T-helper 2 cell treated with Interferon-gamma antibody and Interleukin-4, amounts not matched to agents 5 μg/mL and 100 μg/mL, for 36 hours (primary cell): Measurements from ENCODE around the gene INPP4B.

Experiments
- DNase-seq: peaks from one replicate; pipeline ENCODE4 v3.0.0; 2021; ENCODE audit warnings: low spot score
- H3K27ac Mint-ChIP-seq: one replicate; pipeline ENCODE4 v1.8.0; 2021; ENCODE audit warnings: mild to moderate bottlenecking, mixed read lengths
- H3K27me3 Mint-ChIP-seq: one replicate; pipeline ENCODE4 v1.8.0; 2021; ENCODE audit warnings: low read depth, mixed read lengths
- H3K36me3 Mint-ChIP-seq: one replicate; pipeline ENCODE4 v1.8.0; 2021; ENCODE audit warnings: low read depth, mixed read lengths
- H3K4me1 Mint-ChIP-seq: one replicate; pipeline ENCODE4 v1.8.0; 2021; ENCODE audit warnings: low read depth, mixed read lengths
- H3K4me3 Mint-ChIP-seq: one replicate; pipeline ENCODE4 v1.8.0; 2022; ENCODE audit warnings: mild to moderate bottlenecking, moderate library complexity, mixed read lengths
- H3K9me3 Mint-ChIP-seq: one replicate; pipeline ENCODE4 v1.8.0; 2021; ENCODE audit warnings: mixed read lengths

INPP4B gene

DNA sequence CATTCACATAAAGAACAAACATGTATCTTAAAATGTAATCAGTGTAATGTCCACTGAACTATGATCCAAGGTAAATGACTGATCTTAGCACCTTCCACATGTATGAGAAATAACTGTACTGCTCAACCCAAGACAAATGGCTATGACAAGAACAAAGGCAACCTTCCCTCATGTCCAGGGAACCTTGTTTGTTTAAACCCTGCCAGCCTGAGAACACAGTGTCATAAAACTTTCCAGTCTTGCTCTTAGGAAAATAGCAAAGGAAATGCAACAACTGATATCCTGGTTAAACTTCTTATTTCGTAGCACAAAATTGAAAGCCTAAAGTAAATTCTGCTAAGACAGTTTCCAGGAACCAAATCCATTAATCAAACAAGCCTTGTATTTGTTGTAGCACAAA lies 715.4 kb downstream of the INPP4B start:
- Mint-ChIP-seq H3K4me1 (peaks cover 15% of the 10 kb centered on the region), H3K4me3 (no peak overlapping the region), H3K27me3 (no peaks in the 10 kb centered on the region), H3K27ac (peak overlapping the region; percentile 9), H3K36me3 (peaks cover 11% of the 10 kb centered on the region), H3K9me3 (no peaks in the 10 kb centered on the region)
- no peak for DNase-seq

DNA sequence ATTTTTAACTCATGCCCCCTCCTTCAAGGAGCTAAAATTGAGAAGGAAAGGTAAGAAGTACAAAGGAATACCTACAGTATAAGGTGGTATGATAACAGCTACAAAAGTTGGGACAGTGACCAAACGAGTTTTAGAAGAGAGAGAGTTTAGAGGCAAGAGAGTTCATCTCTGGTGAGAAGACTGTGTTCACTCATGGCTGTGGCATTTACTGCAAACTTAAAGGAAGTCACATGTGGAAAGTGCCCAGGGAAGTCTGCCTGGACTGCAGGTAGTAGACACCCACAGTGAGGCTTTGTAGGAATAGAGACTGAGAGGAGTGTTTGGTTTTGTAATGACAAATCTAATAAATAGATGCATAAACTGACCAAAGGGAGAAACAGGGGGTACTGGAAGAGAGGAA lies 716.2 kb downstream of the INPP4B start:
- Mint-ChIP-seq H3K36me3 (peaks cover 16% of the 10 kb centered on the region), H3K27me3 (no peaks in the 10 kb centered on the region), H3K9me3 (no peaks in the 10 kb centered on the region), H3K4me1 (peaks cover 18% of the 10 kb centered on the region), H3K27ac (peak overlapping the region; percentile 49), H3K4me3 (no peak overlapping the region)
- DNase-seq, result no peak

GRCh38 chr4:142129473-142129872 lies 716.6 kb downstream of the INPP4B start:
- H3K27me3 Mint-ChIP-seq, result no peaks in the 10 kb centered on the region
- no peak overlapping the region for H3K4me3 Mint-ChIP-seq
- no peaks in the 10 kb centered on the region for H3K9me3 Mint-ChIP-seq
- peaks cover 18% of the 10 kb centered on the region for H3K4me1 Mint-ChIP-seq
- H3K36me3 Mint-ChIP-seq, result peaks cover 16% of the 10 kb centered on the region
- H3K27ac Mint-ChIP-seq, result no peak overlapping the region
- DNase-seq, result no peak

DNA sequence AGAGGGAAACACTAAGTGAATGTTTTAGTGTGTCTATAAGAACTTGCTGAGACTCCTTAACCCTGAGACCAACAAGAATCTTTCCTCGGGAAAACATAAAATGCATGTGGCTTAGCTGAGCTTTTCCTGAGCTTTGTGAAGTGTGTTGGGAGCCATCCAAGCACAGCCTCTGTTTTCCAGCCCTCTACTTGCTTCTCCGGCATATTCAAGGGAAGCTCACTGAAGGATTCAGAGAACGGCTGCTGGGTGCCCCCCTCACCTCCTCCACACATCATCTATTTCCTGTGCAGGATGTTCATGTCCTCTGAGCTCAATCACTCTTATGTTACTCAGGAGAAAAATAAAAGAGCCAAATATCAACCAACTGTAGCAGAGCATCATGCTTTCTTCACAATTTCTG lies 717.6 kb downstream of the INPP4B start:
- no peak for DNase-seq
- Mint-ChIP-seq H3K36me3 (peaks cover 17% of the 10 kb centered on the region), H3K27me3 (no peaks in the 10 kb centered on the region), H3K4me1 (peaks cover 18% of the 10 kb centered on the region), H3K9me3 (no peaks in the 10 kb centered on the region), H3K27ac (no peak overlapping the region), H3K4me3 (no peak overlapping the region)

DNA sequence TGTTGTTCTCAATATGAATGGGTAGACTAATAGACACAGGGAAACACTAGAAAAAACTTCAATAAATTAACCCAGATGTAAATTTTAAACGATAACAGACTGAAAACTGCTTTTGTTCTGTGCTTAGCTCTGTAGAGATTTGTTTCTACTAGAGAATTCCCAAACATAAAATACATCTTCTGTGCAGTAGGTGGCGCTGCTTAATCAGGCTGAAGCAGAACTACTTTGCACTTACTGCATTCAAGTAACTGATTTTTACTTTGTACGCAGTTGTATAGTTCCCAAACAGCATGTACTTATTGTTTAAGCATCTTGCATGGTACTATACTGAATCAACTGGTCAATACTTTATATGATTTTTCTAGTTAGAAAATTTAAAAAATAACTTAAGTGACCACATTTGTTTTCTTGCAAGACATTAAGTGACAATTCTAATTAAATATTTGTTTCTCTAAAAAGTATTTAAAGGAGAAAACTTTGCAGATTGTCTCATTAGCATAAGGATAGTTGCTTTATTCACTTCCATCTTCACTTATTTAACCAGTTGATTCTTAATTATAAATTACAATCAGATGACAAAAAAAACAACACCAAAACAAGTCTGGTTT lies 719.1 kb downstream of the INPP4B start:
- H3K4me1 Mint-ChIP-seq, result peaks cover 22% of the 10 kb centered on the region
- H3K27me3 Mint-ChIP-seq, result no peaks in the 10 kb centered on the region
- peaks cover 25% of the 10 kb centered on the region for H3K36me3 Mint-ChIP-seq
- peak; percentile 33 for DNase-seq
- no peak overlapping the region for H3K4me3 Mint-ChIP-seq
- H3K27ac Mint-ChIP-seq, result no peak overlapping the region
- H3K9me3 Mint-ChIP-seq, result no peaks in the 10 kb centered on the region

DNA sequence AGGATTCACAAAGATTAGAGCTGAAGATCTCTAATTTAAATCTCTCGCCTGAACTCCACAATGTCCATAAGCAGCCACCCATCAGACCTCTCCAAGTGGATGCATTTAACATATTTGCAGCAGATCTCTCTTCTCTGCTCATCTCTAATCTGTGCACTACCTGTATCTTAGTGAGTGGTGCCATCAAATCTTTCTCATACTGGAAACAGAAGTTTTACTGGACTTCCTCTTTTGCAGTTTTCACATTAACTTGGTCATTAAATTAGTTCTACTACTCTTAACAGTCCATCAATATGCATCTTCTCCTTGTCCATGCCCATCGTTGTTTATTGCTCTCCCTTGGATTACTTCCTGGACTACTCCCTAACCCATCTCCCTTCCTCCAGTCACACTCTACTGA lies 721.2 kb downstream of the INPP4B start:
- Mint-ChIP-seq H3K27ac (no peak overlapping the region), H3K4me3 (no peak overlapping the region), H3K4me1 (peaks cover 21% of the 10 kb centered on the region)

DNA sequence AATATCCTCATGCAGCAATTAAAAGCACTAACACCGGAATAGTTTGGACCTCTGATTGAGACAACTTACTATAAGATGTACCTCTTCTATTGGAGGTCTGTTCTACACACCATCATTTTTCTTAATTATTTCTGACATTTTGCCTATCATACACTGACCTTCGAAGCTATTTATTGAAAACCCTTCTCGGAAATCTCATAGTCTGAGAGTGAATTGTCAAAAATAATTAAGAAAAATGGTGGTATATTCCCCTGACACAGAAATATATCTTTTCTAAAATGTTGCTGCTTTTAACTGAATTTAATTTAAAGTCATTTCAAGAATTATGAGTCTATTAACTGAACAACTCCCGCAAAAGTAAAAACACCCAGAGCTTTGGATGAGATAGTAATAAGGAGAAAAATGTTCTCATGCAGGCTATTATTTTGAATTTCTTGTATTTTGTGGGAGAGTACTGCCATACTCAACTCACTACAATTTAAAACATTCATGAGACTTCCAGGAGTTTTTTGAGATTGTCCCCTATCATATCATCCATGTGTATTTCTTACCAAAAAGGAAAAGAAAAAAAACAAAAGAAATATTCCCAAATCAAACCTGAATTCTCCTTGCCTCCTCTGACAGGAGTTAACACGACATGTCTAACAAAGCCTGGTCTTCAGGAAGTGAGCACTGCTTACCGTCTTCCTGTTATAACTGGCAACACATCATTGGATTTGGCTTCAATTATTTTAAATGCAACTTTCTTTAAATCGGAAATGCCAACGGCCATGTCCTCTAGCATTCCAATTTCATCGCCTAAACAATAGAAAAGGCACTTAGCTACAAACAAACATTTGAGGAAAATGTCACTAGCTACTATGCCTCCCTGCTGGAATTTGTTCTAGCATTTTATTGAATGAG lies 724.4 kb downstream of the INPP4B start:
- H3K36me3 Mint-ChIP-seq, result peaks cover 66% of the 10 kb centered on the region
- H3K27ac Mint-ChIP-seq, result no peak overlapping the region
- H3K4me1 Mint-ChIP-seq, result peaks cover 18% of the 10 kb centered on the region
- no peaks in the 10 kb centered on the region for H3K27me3 Mint-ChIP-seq
- no peak for DNase-seq
- no peak overlapping the region for H3K4me3 Mint-ChIP-seq
- H3K9me3 Mint-ChIP-seq, result peaks cover 7% of the 10 kb centered on the region

More for the DNA sequence above, 721.2 kb downstream of the INPP4B start:
- Mint-ChIP-seq H3K9me3 (no peaks in the 10 kb centered on the region), H3K36me3 (peaks cover 41% of the 10 kb centered on the region), H3K27me3 (no peaks in the 10 kb centered on the region)
- DNase-seq, result no peak

DNA sequence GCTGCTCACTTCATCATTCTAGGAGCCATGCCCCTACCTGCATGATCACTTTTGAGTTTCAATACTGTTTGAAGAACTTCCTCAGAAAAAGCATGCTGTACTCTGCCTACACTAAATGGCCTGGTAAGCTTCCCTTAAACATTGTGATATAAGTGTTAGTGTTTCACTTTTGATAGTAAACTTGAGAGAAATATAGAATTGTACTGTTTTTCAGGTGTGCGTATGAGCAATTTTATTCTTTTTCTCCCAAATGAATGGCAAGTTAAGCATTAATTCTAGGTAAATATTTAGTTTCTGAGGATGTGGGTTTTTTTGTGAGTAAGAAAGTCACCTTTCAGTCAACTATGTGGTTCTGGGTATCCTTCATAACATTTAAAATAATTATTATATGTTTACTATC lies 725.2 kb downstream of the INPP4B start:
- H3K27ac Mint-ChIP-seq, result peak overlapping the region; percentile 53
- DNase-seq, result no peak
- peaks cover 74% of the 10 kb centered on the region for H3K36me3 Mint-ChIP-seq
- no peak overlapping the region for H3K4me3 Mint-ChIP-seq
- H3K9me3 Mint-ChIP-seq, result peaks cover 7% of the 10 kb centered on the region
- peaks cover 20% of the 10 kb centered on the region for H3K4me1 Mint-ChIP-seq
- no peaks in the 10 kb centered on the region for H3K27me3 Mint-ChIP-seq

- peaks cover 70% of the 10 kb centered on the region for H3K36me3 Mint-ChIP-seq
- no peak for DNase-seq
- H3K4me3 Mint-ChIP-seq, result no peak overlapping the region
- no peaks in the 10 kb centered on the region for H3K9me3 Mint-ChIP-seq
- no peaks in the 10 kb centered on the region for H3K27me3 Mint-ChIP-seq
- H3K27ac Mint-ChIP-seq, result no peak overlapping the region
- peaks cover 4% of the 10 kb centered on the region for H3K4me1 Mint-ChIP-seq
Observed at GRCh38 chr4:142112451-142112850, 733.6 kb downstream of the INPP4B start.

GRCh38 chr4:142110136-142110535 lies 736.0 kb downstream of the INPP4B start:
- Mint-ChIP-seq H3K36me3 (peaks cover 56% of the 10 kb centered on the region), H3K27ac (no peak overlapping the region), H3K4me1 (no peaks in the 10 kb centered on the region), H3K27me3 (no peaks in the 10 kb centered on the region), H3K4me3 (no peak overlapping the region), H3K9me3 (no peaks in the 10 kb centered on the region)
- DNase-seq, result no peak

- H3K4me3 Mint-ChIP-seq, result no peak overlapping the region
- no peaks in the 10 kb centered on the region for H3K9me3 Mint-ChIP-seq
- H3K27me3 Mint-ChIP-seq, result no peaks in the 10 kb centered on the region
- H3K27ac Mint-ChIP-seq, result no peak overlapping the region
- H3K4me1 Mint-ChIP-seq, result no peaks in the 10 kb centered on the region
- DNase-seq, result no peak
- peaks cover 47% of the 10 kb centered on the region for H3K36me3 Mint-ChIP-seq
Observed at GRCh38 chr4:142104041-142104440, 742.1 kb downstream of the INPP4B start.

GRCh38 chr4:142101401-142101800 lies 744.7 kb downstream of the INPP4B start:
- Mint-ChIP-seq H3K9me3 (no peaks in the 10 kb centered on the region), H3K4me1 (no peaks in the 10 kb centered on the region), H3K27me3 (no peaks in the 10 kb centered on the region), H3K27ac (no peak overlapping the region), H3K36me3 (peaks cover 40% of the 10 kb centered on the region), H3K4me3 (no peak overlapping the region)
- no peak for DNase-seq

DNA sequence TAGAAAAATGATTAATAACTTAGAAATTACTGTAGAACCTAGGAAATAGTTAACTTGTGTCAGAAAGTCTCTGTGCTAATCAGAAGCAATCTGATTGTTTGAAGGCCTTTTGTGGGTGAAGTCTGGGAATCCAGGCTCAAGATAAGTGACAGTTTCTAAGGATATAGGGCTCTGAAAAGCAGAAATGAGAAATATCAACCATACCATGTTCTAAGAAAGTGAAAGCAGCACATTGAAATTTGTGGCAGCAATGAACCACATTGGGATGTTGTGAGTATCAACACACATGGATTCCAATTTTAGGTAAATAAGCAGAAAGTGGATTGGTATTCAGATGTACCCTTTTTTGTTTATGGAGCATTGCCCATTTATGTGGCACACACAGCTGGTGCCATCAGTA lies 745.2 kb downstream of the INPP4B start:
- no peak for DNase-seq
- H3K36me3 Mint-ChIP-seq, result peaks cover 39% of the 10 kb centered on the region
- no peaks in the 10 kb centered on the region for H3K4me1 Mint-ChIP-seq
- no peak overlapping the region for H3K27ac Mint-ChIP-seq
- H3K27me3 Mint-ChIP-seq, result no peaks in the 10 kb centered on the region
- no peak overlapping the region for H3K4me3 Mint-ChIP-seq
- no peaks in the 10 kb centered on the region for H3K9me3 Mint-ChIP-seq

DNA sequence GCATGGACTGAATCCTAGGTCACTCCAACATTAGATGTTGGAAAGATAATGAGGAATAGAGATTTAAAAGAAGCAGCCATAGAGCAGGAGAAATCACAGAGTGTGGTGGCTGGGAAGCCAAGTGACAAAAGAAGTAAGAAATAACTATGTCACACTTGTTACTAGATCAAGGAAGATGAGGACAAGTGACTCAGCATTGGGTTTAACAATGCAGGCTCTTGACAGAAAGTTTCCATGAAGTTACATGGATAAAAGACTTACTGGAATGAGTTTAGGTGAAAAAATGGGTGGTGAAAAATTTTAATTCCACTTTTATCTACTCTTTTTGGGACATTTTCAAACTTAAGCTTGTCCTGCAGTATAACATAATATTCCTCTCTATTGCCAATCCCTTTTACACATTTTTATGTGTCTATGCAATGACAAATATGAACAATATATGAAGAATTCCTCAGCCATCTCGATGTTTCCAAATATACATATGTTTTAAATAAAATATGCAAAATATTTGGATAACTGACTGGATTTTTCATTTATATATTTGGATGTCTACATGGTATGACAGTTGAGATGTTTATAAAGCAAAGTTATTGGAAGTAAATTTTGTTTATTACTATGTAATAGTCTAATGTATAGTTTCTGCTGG lies 747.1 kb downstream of the INPP4B start:
- no peaks in the 10 kb centered on the region for H3K4me1 Mint-ChIP-seq
- no peaks in the 10 kb centered on the region for H3K9me3 Mint-ChIP-seq
- peaks cover 45% of the 10 kb centered on the region for H3K36me3 Mint-ChIP-seq
- H3K27ac Mint-ChIP-seq, result no peak overlapping the region
- H3K4me3 Mint-ChIP-seq, result no peak overlapping the region
- no peaks in the 10 kb centered on the region for H3K27me3 Mint-ChIP-seq
- no peak for DNase-seq
